MV-4-11 (cell line): Measurements from ENCODE around the gene ALG14.
A peak's percentile ranks its signal among the peaks of the same experiment; 100 is the strongest.
"Not testable (repeated sequence)": the region's sequence is repeated elsewhere in the genome, so short reads cannot be mapped to it uniquely, and the experiment has no call there.

ENCODE experiments used
- DNase-seq: peaks from one replicate; lab custom pipeline; 2025; lab: John Stamatoyannopoulos, UW

The ALG14 gene

DNA sequence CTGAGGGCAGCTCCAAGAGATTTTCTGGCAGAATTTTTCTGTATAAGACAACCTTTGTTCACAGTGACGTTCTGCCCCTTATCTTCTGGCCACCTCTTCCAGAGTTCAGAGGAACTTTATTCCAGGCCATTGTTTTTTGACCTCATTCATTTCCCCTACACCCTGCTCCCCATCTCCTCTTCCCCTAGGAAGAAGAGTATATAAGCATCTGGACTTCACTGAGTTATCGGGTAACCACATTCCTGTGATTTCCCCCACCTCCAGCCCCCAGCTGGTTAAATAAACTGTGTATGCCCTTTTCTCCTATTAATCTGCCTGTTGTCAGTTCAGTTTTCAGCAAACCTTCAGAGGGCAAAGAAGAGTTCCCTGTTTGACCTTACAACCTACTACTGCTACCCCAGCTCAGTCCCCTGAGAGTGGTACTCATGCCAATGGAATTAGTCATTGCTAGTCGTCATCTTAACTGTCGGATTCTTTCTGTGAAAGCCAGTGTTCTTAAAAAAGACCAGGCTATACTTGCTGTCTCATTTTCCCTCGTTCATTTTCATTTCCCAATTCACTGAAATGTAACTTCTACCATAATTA lies 14.3 kb upstream of the ALG14 start:
- peak; percentile 83 for DNase-seq

DNA sequence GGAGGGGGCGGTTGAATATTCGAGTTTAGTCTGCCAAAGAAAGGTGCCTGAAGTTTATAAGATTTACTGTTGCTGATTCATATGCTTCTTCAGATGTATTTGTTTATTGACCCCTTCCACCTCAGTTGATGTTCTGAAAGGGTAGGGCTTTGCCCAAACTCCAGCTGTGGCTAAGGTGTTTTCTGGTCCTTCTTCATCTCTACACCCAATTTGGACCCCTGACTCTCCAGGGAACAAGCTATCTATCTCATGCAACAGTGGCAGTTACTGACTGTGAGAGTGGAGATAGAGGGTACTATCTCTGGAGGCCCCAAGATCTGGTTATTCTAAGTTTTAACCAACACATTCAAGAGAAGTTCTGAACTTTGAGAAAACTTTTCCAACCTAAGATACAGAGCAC lies 12.6 kb upstream of the ALG14 start:
- DNase-seq: no peak

DNA sequence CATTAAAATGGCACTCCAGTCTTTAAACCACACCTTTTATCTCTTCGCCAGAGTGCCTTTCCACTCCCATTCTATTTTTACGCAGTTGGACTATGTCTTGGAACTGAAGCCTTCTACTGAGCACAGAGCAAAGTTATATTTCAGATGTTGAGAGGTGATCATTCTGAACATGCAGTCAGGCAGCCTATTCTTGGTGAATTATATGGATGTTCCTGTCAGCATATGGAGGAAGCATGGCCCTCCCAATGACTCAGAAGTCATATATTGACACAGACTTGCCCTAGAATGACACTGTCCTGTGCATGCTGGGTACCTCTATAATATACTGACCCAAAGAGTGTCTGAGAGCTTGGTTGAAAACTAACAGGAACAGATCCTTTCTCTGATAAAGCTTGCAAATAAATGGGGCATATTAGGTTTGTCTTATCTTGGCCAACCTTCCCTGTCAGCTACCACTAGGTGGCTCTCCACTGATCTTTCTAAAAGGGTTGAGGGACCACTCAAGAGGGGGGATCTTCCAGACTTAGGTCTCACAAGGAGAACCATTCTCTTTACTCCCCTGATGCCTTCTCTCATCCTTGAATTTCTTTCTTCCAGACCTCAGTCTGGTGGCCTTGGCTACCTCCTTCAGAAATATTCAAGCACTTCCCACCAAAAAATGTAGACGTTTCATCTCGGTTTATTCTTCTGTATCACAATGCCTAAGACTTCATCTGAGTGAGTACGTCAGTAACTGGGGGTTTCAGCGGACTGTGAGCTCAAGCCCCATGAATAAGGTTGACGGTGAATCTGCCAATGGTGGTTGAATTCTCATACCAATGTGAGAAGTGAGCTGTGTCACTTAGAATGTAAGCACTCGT lies 11.8 kb upstream of the ALG14 start:
- DNase-seq: peak; percentile 20

DNA sequence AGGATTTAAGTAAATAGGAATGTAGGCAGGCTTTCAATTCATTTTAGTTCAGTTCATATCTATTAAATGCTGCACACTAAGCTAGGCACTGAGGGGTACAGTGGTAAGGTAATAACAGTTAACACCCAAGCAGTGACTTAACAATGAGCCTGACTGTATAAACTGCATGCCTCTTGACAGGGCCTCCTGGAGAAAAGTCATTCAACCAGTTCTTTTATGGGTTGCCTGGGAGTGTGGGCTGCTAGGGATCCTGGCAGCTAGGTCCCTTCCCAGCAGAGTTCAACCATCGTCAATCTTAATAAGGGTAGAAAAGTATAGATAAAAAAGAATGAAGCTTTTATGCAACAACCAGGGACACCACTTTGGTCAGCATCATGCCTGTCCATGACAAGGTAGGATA lies 8.1 kb upstream of the ALG14 start:
- no peak for DNase-seq

DNA sequence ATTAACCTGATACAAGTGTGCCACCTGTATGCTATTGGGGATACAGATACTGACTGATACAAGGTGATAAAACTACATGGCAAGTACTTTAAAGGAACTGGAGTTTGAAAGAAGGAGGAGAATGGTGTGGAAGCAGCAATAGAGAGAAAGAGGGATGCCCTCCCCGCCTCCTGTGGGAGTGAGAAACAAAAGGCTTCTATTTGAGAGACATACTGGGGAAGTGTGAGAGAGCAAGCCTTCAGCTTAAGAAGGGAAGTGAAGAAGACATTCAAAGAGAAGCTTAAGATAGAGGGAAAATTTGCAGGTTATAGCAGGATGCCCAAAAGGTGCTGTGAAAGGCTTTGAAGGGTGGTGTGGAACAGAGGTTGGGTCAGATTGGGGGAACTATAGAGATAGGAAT lies 7.7 kb upstream of the ALG14 start:
- no peak for DNase-seq

DNA sequence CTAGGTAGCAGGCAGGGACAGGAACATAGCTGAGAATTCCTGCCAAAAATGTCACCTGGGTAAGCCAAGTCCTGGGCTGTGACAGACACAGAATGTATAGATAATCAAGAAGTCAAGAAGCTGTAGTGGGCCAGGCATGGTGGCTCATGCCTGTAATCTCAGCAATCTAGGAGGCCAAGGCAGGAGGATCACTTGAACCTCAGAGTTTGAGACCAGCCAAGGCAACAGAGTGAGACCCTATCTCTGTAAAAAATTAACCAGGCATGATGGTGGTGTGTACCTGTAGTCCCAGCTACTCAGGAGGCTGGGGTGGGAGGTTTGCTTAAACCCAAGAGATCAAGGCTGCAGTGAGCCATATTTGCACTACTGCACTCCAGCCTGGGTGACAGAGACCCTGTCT lies 3.3 kb upstream of the ALG14 start:
- DNase-seq: no peak

DNA sequence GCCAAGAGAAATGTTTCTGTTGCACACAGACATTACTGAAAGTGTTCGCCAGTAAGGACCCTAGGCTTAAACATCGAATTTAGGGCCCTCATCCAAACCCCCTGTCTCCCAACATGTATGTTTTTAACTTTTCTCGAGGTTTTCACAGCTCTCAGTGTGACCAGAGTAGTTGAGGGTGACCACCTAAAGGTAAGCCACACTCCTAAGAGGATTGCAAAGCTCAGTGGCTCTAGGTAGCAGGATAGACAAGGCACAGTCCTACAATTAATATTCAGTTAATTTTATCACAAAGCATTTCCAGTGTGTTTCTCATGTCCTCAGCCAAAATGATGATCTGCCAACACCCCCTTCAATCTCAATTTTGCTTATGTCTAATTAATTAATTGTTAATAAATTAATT lies 695 bp upstream of the ALG14 start:
- no peak for DNase-seq

DNA sequence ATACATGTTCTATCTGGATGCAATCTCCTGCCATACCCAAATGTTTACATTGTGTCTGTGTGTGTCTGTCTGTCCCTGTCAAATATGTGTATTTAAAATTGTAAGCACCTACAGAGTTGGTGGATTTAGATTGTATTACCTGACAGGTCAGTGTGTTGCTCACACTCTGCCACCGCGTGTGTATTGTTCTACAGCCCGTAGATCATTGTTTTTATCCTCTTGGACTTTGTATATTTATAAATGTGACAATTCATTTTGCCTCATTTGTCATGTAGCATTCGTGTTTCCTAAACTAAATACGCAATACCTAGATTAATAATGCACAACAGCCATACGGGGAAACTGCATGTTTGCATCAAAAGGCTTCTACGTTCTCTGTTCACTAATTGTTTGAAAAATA lies 634 bp downstream of the ALG14 start:
- DNase-seq: no peak

DNA sequence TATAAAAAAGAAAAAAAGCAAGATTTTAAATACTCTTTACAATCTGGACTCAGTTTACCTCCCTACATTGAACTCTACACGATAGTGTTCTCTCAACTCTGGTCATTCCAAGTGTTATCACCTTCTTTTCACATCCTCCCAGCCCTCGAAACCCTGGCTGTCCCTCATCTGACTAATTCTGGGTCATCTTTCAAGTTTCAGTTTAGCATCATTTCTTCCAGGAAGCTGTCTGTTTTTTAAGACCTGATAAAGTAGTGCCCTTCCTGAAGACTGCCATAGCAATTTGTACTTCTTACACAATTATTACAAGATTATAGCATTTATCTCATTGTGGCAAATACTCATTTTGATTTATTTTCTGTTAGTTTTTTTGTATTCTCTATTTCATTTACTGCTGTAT lies 1.2 kb downstream of the ALG14 start:
- DNase-seq: no peak

DNA sequence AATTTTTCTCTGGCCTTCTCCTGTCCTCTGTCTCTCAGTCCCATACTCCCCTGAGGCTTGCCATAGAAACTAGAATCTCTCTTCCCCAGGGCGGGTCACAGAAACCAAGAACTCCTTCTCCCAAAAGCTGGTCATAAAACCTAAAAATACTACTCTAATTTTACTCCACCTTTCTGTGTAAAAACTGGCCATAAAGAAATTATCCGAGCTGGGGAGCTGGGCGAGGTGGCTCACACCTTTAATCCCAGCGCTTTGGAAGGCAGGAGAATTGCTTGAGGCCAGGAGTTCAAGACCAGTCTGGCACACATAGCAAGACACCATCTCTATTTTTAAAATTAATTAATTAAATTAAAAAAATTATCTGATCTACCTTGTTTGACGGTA lies 3.0 kb downstream of the ALG14 start:
- DNase-seq: no peak

DNA sequence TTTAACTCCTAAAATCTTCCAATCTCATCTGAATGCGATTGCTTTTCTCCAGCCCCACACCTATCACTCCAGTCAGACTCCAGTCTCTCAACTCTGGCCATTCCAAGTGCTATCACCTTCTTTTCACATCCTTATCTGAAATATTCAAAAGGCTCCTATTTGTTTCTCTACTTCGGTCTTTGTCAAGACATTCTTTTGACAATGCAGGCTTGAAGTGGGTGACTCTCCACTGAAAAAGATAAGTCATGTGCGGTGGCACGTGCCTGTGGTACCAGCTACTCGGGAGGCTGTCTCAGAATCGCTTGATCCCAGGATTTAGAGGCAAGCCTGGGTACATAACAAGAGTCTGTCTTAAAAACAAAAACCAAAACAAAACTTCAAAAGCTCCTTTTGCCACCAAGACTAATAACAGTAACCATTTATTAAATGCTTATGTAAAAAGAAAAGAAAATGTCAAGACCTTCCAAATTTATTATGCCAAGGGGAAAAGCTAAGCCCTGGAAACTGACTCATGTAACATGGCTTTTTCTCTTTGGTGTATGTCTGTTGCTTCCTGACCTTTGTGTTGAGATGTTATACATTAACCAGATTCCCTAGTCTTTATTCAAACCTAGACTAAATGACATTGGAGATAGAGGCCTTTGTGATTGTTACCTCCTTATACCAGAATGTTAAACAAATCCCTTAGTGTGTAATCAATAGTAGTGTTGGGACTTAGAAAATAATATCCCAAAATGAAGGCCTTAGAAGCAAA lies 3.6 kb downstream of the ALG14 start:
- no peak for DNase-seq

DNA sequence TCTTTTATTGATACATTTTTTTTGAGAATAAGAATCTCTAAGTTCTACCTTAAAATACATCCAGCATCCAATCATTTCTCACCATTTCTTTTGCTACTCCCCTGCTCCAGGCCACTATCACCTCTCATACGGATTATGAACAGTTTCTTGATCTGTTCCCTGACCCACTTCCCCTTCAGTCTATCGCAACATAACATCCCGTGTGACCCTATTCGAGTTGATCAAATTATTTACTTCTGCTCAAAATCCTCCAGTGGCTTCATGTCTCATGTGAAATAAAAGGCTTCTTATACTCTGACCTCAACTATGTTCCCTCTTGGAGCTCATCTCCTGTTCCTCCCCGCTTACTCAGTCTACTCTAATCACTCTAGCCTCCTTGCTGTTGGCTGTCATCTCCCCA lies 5.2 kb downstream of the ALG14 start:
- peak; percentile 39 for DNase-seq

DNA sequence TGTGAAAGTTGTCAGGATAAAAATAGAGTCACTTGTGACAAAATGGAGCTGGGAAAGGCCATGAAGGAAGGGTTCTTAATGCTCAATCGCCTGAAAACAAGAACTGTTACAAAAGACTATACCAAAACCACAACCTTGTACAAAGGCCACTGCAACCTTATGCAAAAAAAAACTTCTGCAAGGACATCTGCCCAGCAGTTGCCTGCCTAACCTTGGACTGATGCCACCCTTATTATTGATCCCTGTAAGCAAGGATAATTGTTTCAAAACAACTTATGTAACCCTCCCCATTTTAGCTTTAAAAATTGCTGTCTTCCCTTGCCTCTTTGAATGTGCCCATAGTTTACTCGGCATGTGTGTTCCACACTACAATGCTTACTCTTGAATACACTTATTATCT lies 5.7 kb downstream of the ALG14 start:
- peak; percentile 83 for DNase-seq

DNA sequence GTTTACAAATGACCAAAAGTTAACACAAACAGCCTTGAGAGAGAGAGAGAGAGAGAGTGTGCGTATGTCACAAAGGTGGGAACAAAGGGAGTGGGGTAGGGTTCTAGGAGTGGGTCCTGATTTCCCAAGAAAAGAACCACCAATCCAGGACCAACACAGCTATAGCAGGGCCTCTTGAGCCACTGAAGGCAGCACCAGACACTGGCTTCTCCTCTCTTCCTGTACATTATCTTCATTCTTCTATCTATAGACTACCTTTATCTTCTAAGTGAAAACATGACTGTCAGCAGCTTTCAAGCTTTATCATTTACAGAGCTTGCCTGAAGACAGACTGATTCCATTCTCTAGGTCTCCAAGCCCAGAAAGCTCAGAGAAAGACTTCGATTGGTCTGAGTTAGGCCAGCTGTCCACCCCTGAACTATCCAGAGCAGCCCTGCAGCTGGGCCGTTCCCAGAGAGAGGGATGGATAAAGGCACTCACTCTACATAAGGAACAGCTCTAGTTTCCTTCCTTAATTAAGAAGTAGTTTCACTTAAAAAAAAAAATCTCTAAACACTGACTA lies 11.2 kb downstream of the ALG14 start:
- no peak for DNase-seq

DNA sequence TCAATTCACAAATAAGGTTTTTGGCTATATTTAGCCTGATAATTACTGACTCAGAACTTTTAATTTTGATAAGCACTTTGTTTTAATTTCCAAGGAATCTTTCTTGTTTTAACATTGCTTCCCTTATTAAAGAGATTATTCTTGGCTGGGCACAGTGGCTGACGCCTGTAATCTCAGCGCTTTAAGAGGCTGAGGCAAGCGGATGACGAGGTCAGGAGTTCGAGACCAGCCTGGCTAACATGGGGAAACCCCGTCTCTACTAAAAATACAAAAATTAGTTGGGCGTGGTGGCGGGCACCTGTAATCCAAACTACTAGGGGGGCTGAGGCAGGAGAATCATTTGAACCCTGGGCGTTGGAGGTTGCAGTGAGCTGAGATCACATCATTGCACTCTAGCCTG lies 13.8 kb downstream of the ALG14 start:
- no peak for DNase-seq

DNA sequence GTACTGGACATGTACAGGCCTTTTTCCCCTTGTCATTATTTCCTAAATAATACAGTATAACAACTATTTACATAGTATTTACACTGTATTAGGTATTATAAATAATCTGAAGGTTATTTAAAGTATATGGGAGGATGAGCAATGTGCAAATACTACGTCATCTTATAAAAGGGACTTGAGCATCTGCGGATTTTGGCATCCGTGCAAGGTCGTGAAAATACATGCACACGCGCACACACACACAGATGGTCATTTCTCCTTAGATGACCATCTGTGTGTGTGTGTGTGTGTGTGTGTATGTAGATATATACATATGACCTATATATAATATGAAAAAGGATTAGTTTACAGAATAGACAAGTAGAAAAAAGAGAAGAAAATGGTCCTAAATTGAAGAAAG lies 15.4 kb downstream of the ALG14 start:
- DNase-seq: no peak

DNA sequence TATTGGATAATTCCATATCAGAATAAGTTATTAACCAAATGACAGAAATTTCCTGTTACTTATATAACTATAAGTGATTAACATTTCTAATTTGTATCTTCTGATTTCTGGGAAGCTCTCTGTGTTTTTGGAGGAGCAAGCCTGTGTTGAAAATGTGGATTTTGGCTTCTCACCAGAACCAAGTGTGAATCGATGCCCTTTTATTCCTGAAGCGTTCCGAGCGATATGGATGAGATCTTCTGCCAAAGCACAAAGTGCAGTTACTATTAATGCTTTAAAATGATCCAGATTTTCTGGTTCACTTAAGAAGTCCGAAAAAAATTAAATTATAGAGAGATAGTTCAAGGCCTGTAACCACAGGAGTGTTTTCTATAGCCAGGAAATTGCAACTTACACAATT lies 22.8 kb downstream of the ALG14 start:
- DNase-seq: no peak

DNA sequence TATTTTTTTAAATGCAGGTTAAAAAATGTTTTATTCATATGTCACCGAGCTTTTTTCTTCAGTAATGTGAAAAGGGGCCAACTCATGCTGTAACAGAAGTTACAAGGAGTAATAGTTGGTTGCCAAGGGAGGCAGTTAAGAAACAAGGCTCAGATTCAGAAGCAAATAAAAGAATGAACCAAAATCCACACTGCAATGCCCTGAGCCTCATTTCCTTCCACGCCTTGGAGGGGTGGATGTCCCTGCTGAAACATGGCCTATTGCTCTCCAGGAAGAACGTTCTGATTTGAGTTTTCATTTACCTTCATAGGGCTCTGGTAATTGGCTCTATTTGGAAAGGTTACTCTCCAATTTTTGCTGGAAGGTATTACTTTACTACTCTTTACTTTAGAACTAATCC lies 24.4 kb downstream of the ALG14 start:
- no peak for DNase-seq

DNA sequence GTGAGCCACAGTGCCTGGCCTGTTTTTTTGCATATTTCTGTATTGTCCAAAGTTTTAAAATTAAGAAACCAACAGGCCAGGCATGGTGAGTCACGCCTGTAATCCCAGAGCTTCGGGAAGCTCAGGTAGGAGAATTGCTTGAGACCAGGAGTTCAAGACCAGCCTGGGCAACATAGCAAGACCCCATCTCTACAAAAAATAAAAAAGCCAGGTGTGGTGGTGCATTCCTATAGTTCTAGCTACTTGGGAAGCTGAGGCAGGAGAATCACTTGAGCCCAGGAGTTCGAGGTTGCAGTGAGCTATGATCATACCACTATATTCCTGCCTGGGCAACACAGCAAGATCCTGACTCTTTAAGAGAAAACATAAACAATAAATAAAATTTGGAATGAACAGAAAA lies 25.1 kb downstream of the ALG14 start:
- DNase-seq: not testable (repeated sequence)

DNA sequence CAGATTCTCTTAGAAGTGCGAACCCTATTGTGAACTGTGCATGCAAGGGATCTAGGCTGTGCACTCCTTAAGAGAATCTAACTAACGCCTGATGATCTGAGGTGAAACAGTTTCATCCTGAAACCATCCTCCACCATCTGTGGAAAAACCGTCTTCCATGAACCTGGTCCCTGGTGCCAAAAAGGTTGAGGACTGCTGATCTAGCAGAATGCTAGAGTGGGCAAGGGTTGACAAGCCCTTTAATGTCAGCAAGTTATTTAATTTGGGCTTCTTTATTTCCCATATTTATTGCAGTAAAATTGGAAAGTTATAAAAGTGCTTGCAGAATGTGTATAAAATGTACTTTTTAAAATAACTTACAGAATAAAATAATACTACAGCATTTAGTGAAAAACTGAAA lies 26.4 kb downstream of the ALG14 start:
- DNase-seq: no peak

DNA sequence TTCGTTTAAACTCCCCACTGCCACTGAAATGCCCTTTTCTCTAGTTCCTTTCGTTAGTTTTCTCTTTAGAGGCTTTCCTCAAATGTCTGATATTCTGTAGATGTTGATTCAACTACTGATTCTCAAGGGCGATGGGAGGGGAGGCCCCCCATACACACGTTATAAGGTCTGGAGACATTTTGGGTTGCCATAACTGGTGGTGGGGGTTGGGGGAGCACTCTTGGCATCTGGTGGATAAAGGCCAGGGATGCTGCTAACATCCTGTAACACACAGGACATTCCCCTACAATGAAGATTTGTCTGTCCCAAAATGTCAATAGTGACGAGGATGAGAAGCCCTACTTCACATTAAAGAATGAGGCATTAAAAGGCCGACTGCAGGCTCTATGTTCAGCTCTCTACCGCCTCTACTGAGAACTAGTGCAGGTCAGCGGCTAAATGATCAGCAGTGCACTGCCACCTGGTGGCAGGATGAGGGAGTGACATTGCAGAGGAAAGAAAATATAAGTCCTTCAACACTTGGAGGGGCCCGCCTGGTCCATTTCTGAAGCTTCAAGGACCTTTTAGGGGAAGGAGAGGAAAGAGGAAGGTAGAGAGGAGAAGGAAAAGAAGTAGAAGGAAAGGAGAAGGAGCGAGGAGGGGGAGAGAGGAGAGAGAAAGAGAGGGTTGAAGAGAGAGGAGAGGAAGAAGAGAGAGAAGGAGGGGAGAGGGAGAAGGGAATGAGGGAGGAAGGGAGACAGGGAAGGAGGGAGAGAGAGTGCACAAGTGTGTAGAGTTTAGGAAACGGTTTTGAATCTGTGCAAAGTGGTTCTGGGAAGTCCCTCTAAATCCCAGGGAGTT lies 29.4 kb downstream of the ALG14 start:
- DNase-seq: peak; percentile 81

DNA sequence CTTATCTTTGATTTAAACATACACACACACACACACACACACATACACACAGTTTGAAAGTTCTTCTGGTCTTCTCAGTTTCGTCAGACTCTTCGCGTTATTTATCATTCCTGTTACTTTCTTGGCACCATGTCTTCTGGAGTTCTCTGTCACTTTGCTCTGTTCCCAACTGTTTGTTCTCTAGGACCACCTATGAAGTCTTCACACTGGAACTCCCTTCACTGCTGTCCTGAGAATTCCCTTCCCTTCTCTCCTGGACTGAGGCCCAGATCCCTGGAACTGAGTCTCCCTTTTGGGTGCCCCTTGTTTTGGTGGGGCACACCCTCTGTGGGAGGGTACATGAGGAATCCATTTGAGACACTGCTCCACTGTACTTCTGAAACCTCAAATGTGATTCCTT lies 30.5 kb downstream of the ALG14 start:
- no peak for DNase-seq
